ENCODE results near the gene CCDC82.

DNA sequence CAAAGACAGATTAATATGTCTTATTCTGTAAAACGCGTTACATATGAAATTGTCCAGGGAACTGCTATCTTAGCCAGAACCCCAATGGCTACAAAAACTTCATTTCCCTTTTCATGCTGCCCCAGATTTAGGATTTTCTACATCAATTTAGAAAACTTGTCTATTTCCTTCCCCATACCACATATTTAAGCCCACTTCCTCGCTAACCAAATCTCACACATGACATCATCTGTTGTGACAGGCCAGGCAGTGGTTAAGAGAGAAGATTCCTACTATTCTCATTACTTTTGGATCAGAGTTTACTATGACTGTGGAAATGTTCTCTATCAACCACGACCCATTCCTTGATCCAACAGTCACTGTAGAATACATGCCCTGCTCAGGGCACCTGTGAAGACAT is 15.9 kb downstream of the CCDC82 start:
- TF ChIP-seq, protein P1, sequence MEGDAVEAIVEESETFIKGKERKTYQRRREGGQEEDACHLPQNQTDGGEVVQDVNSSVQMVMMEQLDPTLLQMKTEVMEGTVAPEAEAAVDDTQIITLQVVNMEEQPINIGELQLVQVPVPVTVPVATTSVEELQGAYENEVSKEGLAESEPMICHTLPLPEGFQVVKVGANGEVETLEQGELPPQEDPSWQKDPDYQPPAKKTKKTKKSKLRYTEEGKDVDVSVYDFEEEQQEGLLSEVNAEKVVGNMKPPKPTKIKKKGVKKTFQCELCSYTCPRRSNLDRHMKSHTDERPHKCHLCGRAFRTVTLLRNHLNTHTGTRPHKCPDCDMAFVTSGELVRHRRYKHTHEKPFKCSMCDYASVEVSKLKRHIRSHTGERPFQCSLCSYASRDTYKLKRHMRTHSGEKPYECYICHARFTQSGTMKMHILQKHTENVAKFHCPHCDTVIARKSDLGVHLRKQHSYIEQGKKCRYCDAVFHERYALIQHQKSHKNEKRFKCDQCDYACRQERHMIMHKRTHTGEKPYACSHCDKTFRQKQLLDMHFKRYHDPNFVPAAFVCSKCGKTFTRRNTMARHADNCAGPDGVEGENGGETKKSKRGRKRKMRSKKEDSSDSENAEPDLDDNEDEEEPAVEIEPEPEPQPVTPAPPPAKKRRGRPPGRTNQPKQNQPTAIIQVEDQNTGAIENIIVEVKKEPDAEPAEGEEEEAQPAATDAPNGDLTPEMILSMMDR (IDR thresholded peaks at IDR 0.05): no peak
- no peak for TF ChIP-seq POLR2A (IDR thresholded peaks at IDR 0.05)
